Muscle layer of duodenum (tissue), 2 donors: ENCODE results near the gene IVL.

Experiments
- H3K27ac ChIP-seq: one replicate; pipeline ENCODE4 v1.7.0; 2013; ENCODE audit warnings: mild to moderate bottlenecking, low read length
- H3K27me3 ChIP-seq: one replicate; pipeline ENCODE4 v1.7.0; 2013; ENCODE audit warnings: low read depth, mild to moderate bottlenecking, control low read depth, low read length
- H3K36me3 ChIP-seq, 2 donors: one replicate each; pipeline ENCODE4 v1.7.0; 2013; ENCODE audit warnings: low read length in 2 of 2, control low read depth in 1 of 2, mild to moderate bottlenecking in 1 of 2; ENCODE audit not compliant: insufficient read depth in 2 of 2, control insufficient read depth in 1 of 2
- H3K4me1 ChIP-seq, 2 donors: one replicate each; pipeline ENCODE4 v1.7.0; 2013; ENCODE audit warnings: low read length in 2 of 2, mild to moderate bottlenecking in 2 of 2, control low read depth in 1 of 2, moderate library complexity in 1 of 2; ENCODE audit not compliant: insufficient read depth in 2 of 2, control insufficient read depth in 1 of 2
- H3K4me3 ChIP-seq, 2 donors: one replicate each; pipeline ENCODE4 v1.7.0; 2013; ENCODE audit warnings: low read length in 2 of 2, low read depth in 1 of 2, mild to moderate bottlenecking in 1 of 2
- H3K9me3 ChIP-seq, 2 donors: one replicate each; pipeline ENCODE4 v1.7.0; 2013; ENCODE audit warnings: low read length in 2 of 2, control low read depth in 1 of 2, mild to moderate bottlenecking in 1 of 2; ENCODE audit not compliant: control insufficient read depth in 1 of 2
- donor health status: healthy.

IVL gene

GRCh38 chr1:152907686-152908601 lies at the start of gene IVL:
TSS of gene IVL (plus strand) at chr1:152908546. CDS start at chr1:152909798, 1,252 bp downstream.
- no peaks in the 10 kb centered on the region for H3K27me3 ChIP-seq
- H3K4me3 ChIP-seq = no peak within 1 kb of the TSS
- no peaks in the 10 kb centered on the region for H3K36me3 ChIP-seq
- no peak within 1 kb of the TSS for H3K27ac ChIP-seq
- no peaks in the 10 kb centered on the region for H3K4me1 ChIP-seq
- H3K9me3 ChIP-seq = peaks cover 0 to 4% of the 10 kb centered on the region in 2 donors

- Histone ChIP-seq H3K4me3 (no peak within 1 kb of the TSS), H3K9me3 (no peaks in the 10 kb centered on the region), H3K4me1 (peaks cover 0 to 6% of the 10 kb centered on the region in 2 donors), H3K27ac (no peak within 1 kb of the TSS), H3K27me3 (no peaks in the 10 kb centered on the region), H3K36me3 (no peaks in the 10 kb centered on the region)
Measured at GRCh38 chr1:152859696-152860095, 48.6 kb upstream of the IVL start, which contains the start of gene LCE7A. TSS of gene LCE7A (plus strand) at chr1:152859996. CDS start at chr1:152860698, 702 bp downstream.

- H3K4me3 ChIP-seq = no peak overlapping the region
- H3K27ac ChIP-seq = no peak overlapping the region
- no peaks in the 10 kb centered on the region for H3K27me3 ChIP-seq
- H3K36me3 ChIP-seq = no peaks in the 10 kb centered on the region
- H3K4me1 ChIP-seq = peaks cover 0 to 6% of the 10 kb centered on the region in 2 donors
- no peaks in the 10 kb centered on the region for H3K9me3 ChIP-seq
Measured at GRCh38 chr1:152860129-152860528, 48.2 kb upstream of the IVL start.

- H3K27me3 ChIP-seq = no peaks in the 10 kb centered on the region
- no peak overlapping the region for H3K4me3 ChIP-seq
- H3K27ac ChIP-seq = no peak overlapping the region
- no peaks in the 10 kb centered on the region for H3K9me3 ChIP-seq
- no peaks in the 10 kb centered on the region for H3K36me3 ChIP-seq
- H3K4me1 ChIP-seq = peaks cover 0 to 6% of the 10 kb centered on the region in 2 donors
Measured at GRCh38 chr1:152861374-152861773, 47.0 kb upstream of the IVL start.

GRCh38 chr1:152864443-152864842 lies 43.9 kb upstream of the IVL start:
- Histone ChIP-seq H3K27me3 (no peaks in the 10 kb centered on the region), H3K27ac (no peak overlapping the region), H3K9me3 (no peaks in the 10 kb centered on the region), H3K36me3 (no peaks in the 10 kb centered on the region), H3K4me3 (no peak overlapping the region), H3K4me1 (peaks cover 0 to 6% of the 10 kb centered on the region in 2 donors)

GRCh38 chr1:152866321-152866720 lies 42.0 kb upstream of the IVL start:
- no peaks in the 10 kb centered on the region for H3K36me3 ChIP-seq

GRCh38 chr1:152869808-152870419 lies 38.4 kb upstream of the IVL start:
- H3K4me1 ChIP-seq = no peaks in the 10 kb centered on the region
- no peaks in the 10 kb centered on the region for H3K9me3 ChIP-seq
- no peaks in the 10 kb centered on the region for H3K27me3 ChIP-seq

More at GRCh38 chr1:152866321-152866720, 42.0 kb upstream of the IVL start:
- no peak overlapping the region for H3K4me3 ChIP-seq
- no peaks in the 10 kb centered on the region for H3K27me3 ChIP-seq
- H3K4me1 ChIP-seq = peaks cover 0 to 6% of the 10 kb centered on the region in 2 donors
- H3K9me3 ChIP-seq = no peaks in the 10 kb centered on the region
- no peak overlapping the region for H3K27ac ChIP-seq

GRCh38 chr1:152870831-152871730 lies 37.3 kb upstream of the IVL start:
- Histone ChIP-seq H3K27ac (no peak overlapping the region), H3K36me3 (no peaks in the 10 kb centered on the region), H3K4me1 (no peaks in the 10 kb centered on the region)

More at GRCh38 chr1:152869808-152870419, 38.4 kb upstream of the IVL start:
- no peaks in the 10 kb centered on the region for H3K36me3 ChIP-seq
- H3K4me3 ChIP-seq = no peak overlapping the region
- no peak overlapping the region for H3K27ac ChIP-seq

GRCh38 chr1:152871731-152872126 lies 36.6 kb upstream of the IVL start:
- H3K27ac ChIP-seq = no peak overlapping the region
- no peak overlapping the region for H3K4me3 ChIP-seq
- H3K9me3 ChIP-seq = no peaks in the 10 kb centered on the region
- no peaks in the 10 kb centered on the region for H3K27me3 ChIP-seq
- H3K36me3 ChIP-seq = no peaks in the 10 kb centered on the region
- H3K4me1 ChIP-seq = no peaks in the 10 kb centered on the region

More at GRCh38 chr1:152870831-152871730, 37.3 kb upstream of the IVL start:
- H3K4me3 ChIP-seq = no peak overlapping the region
- H3K9me3 ChIP-seq = no peaks in the 10 kb centered on the region
- H3K27me3 ChIP-seq = no peaks in the 10 kb centered on the region

- Histone ChIP-seq H3K27ac (no peak overlapping the region), H3K4me3 (no peak overlapping the region), H3K27me3 (no peaks in the 10 kb centered on the region), H3K9me3 (no peaks in the 10 kb centered on the region), H3K36me3 (no peaks in the 10 kb centered on the region), H3K4me1 (no peaks in the 10 kb centered on the region)
Measured at GRCh38 chr1:152873495-152873894, 34.9 kb upstream of the IVL start.

GRCh38 chr1:152876827-152877226 lies 31.5 kb upstream of the IVL start:
- Histone ChIP-seq H3K27me3 (no peaks in the 10 kb centered on the region), H3K27ac (no peak overlapping the region), H3K36me3 (no peaks in the 10 kb centered on the region), H3K4me1 (no peaks in the 10 kb centered on the region), H3K9me3 (no peaks in the 10 kb centered on the region), H3K4me3 (no peak overlapping the region)
